ENCODE measurements around the gene CCDC197.

Gene CCDC197

GRCh38 chr14:93996130-93996695, 888 bp upstream of the CCDC197 start:
- no peak for DNase-seq (ENCODE audit: low spot score)
- TF ChIP-seq, protein P1, sequence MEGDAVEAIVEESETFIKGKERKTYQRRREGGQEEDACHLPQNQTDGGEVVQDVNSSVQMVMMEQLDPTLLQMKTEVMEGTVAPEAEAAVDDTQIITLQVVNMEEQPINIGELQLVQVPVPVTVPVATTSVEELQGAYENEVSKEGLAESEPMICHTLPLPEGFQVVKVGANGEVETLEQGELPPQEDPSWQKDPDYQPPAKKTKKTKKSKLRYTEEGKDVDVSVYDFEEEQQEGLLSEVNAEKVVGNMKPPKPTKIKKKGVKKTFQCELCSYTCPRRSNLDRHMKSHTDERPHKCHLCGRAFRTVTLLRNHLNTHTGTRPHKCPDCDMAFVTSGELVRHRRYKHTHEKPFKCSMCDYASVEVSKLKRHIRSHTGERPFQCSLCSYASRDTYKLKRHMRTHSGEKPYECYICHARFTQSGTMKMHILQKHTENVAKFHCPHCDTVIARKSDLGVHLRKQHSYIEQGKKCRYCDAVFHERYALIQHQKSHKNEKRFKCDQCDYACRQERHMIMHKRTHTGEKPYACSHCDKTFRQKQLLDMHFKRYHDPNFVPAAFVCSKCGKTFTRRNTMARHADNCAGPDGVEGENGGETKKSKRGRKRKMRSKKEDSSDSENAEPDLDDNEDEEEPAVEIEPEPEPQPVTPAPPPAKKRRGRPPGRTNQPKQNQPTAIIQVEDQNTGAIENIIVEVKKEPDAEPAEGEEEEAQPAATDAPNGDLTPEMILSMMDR (IDR thresholded peaks at IDR 0.05; ENCODE audit: extremely low read depth, missing control alignments): no peak

DNA sequence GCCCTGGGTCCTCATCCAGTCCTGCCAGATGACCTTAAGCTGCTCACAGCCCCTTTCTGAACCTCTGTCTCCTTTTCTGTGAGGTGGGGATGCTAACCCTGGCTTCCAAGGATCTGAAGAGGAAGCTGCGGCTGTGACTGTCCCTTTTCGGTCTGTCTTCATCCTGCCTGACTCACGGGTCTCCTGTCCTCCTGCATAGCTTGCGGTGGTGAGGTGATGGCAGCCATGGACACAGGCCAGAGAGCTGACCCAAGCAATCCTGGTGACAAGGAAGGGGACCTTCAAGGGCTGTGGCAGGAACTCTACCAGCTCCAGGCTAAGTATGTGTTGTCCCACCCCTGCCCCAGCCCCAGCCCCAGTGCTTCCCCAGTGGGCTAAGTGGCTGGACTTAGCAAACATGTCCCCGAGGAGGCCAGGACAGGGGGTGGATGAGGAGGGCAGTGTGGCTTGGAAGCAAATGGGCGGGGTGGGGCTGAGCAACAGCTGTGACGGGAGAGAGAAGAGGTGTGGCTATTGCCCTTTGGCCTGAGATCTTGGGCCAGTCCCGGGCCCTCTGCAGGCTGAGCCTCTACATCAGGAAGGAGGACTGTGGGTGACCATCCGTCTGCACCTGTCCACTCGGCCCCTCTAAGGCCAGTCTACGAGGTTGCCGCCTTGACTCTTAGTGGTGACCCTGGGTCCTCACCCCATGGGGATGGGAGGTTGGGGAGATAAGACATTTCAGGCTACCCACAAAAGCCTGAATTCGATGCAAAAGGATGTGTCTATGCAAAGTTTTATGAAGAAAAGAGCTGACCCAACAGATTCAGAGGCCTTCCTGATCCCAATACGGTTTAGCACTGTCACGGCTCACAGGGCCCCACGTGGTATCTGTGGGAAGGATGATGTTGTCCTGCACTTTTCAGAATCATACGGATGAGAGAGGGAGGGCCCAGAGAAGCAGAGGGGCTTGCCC, 1.1 kb downstream of the CCDC197 start:
- no peak for DNase-seq (ENCODE audit: low spot score)
- TF ChIP-seq, protein P1 (IDR thresholded peaks at IDR 0.05; ENCODE audit: extremely low read depth, missing control alignments): no peak

DNA sequence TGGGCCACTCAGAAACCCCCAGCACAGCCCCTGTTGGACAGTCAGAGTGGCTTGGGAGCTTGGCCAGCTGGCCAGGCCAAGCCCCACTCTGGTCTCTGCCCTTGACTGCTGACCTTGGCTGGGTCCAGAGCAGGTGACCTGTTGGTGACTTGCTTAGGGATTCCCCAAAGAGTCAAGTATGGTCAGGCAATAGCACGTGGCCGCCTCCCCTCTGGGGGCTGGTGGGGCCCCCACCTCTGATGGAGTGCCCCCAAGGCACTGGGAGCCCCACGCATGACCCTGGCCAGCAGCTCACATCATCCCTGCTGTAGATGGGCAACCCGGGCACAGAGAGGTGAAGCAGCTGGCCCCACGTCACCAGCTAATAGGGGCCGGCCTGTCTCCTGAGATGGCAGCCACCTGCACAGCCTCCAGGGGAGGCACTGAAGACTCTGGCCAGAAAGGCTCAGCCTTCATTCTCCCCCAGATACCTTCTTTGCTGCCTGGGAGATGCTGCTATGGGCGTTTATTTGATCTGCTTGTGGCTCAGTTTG, 1.8 kb downstream of the CCDC197 start:
- DNase-seq (ENCODE audit: low spot score): no peak
- TF ChIP-seq, protein P1 (IDR thresholded peaks at IDR 0.05; ENCODE audit: extremely low read depth, missing control alignments): no peak

DNA sequence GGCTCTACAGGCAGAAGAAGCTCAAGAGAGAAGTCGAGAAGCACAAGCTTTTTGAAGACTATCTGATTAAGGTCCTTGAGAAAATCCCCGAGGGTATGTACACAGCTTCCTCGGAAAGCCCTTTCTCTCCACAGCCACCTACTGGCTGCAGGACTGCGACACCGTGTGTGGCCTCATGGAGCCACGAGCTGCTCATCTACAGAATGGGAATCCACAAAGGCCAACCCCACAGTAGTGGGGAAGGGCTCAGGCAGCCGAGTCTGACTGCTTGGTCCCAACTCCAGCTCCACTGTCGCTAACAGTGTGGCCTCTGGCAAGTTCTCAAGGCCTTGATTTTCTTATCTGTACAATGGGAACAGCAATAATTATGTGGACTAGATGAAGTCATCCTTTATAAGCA, 2.5 kb downstream of the CCDC197 start:
- no peak for DNase-seq (ENCODE audit: low spot score)
- TF ChIP-seq, protein P1 (IDR thresholded peaks at IDR 0.05; ENCODE audit: extremely low read depth, missing control alignments): peak; percentile 17

- no peak for DNase-seq (ENCODE audit: low spot score)
- TF ChIP-seq, protein P1 (IDR thresholded peaks at IDR 0.05; ENCODE audit: extremely low read depth, missing control alignments): no peak
Measured at GRCh38 chr14:94000267-94000666, 3.2 kb downstream of the CCDC197 start.

GRCh38 chr14:94001016-94001415, 3.9 kb downstream of the CCDC197 start:
- TF ChIP-seq, protein P1 (IDR thresholded peaks at IDR 0.05; ENCODE audit: extremely low read depth, missing control alignments): no peak
- DNase-seq (ENCODE audit: low spot score): no peak

Data from GM20000 (cell line).